Measurements from ENCODE around the gene BLOC1S4. TPM values are rescaled to one million over a fixed set of nuclear protein-coding genes. Genes with fewer than 3 reads are reported as not detected.

BLOC1S4 gene
- total RNA-seq, 1 donor from 2014 or later, result 15.5 TPM

- H3K27ac Mint-ChIP-seq (ENCODE audit: unreplicated experiment), result no peak overlapping the region
- H3K4me3 Mint-ChIP-seq (ENCODE audit: unreplicated experiment), result no peak overlapping the region
- TF ChIP-seq, protein P1, sequence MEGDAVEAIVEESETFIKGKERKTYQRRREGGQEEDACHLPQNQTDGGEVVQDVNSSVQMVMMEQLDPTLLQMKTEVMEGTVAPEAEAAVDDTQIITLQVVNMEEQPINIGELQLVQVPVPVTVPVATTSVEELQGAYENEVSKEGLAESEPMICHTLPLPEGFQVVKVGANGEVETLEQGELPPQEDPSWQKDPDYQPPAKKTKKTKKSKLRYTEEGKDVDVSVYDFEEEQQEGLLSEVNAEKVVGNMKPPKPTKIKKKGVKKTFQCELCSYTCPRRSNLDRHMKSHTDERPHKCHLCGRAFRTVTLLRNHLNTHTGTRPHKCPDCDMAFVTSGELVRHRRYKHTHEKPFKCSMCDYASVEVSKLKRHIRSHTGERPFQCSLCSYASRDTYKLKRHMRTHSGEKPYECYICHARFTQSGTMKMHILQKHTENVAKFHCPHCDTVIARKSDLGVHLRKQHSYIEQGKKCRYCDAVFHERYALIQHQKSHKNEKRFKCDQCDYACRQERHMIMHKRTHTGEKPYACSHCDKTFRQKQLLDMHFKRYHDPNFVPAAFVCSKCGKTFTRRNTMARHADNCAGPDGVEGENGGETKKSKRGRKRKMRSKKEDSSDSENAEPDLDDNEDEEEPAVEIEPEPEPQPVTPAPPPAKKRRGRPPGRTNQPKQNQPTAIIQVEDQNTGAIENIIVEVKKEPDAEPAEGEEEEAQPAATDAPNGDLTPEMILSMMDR (IDR thresholded peaks at IDR 0.05), result no peak
- H3K4me1 Mint-ChIP-seq (ENCODE audit: low read depth), result peaks cover 3% of the 10 kb centered on the region
- no peaks in the 10 kb centered on the region for H3K27me3 Mint-ChIP-seq (ENCODE audit: low read depth)
- H3K9me3 Mint-ChIP-seq (ENCODE audit: low read depth), result peaks cover 10% of the 10 kb centered on the region
- peak; percentile 65 for DNase-seq (ENCODE audit: low spot score)
- H3K36me3 Mint-ChIP-seq (ENCODE audit: low read depth), result no peaks in the 10 kb centered on the region
These were observed 24.4 kb downstream of the BLOC1S4 start for GRCh38 chr4:6740347-6740746.

- H3K27me3 Mint-ChIP-seq (ENCODE audit: low read depth), result no peaks in the 10 kb centered on the region
- peaks cover 11% of the 10 kb centered on the region for H3K4me1 Mint-ChIP-seq (ENCODE audit: low read depth)
- TF ChIP-seq, protein P1 (IDR thresholded peaks at IDR 0.05), result no peak
- no peaks in the 10 kb centered on the region for H3K36me3 Mint-ChIP-seq (ENCODE audit: low read depth)
- H3K27ac Mint-ChIP-seq (ENCODE audit: unreplicated experiment), result no peak overlapping the region
- no peak for DNase-seq (ENCODE audit: low spot score)
- peaks cover 10% of the 10 kb centered on the region for H3K9me3 Mint-ChIP-seq (ENCODE audit: low read depth)
- H3K4me3 Mint-ChIP-seq (ENCODE audit: unreplicated experiment), result no peak overlapping the region
These were observed 26.5 kb downstream of the BLOC1S4 start for GRCh38 chr4:6742507-6742906.

DNA sequence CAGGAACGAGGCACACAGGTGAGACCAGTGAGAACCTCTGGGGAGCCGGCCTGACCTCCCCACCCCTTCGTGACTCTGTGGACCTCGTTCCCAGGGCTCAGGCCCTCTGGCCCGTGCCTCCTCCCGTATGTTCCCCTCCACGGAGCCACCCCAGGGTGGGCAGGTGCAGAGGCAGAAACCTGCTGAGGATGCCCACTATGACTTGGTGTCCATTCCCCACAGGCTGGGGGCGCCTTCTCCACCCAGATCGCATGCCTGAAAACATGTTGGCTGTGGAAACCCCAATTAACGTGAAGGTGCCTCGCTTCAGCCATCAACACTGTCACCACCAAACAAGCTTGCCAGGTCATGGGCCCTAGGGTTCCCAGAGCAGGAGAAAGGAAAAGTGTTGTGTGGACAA, 27.0 kb downstream of the BLOC1S4 start:
- Mint-ChIP-seq H3K27me3 (ENCODE audit: low read depth) (no peaks in the 10 kb centered on the region), H3K4me3 (ENCODE audit: unreplicated experiment) (no peak overlapping the region), H3K27ac (ENCODE audit: unreplicated experiment) (no peak overlapping the region), H3K36me3 (ENCODE audit: low read depth) (no peaks in the 10 kb centered on the region), H3K9me3 (ENCODE audit: low read depth) (peaks cover 10% of the 10 kb centered on the region), H3K4me1 (ENCODE audit: low read depth) (peaks cover 16% of the 10 kb centered on the region)
- TF ChIP-seq, protein P1 (IDR thresholded peaks at IDR 0.05), result no peak
- DNase-seq (ENCODE audit: low spot score), result peak; percentile 63

- TF ChIP-seq, protein P1 (IDR thresholded peaks at IDR 0.05), result no peak
- Mint-ChIP-seq H3K36me3 (ENCODE audit: low read depth) (no peaks in the 10 kb centered on the region), H3K27ac (ENCODE audit: unreplicated experiment) (no peak overlapping the region), H3K27me3 (ENCODE audit: low read depth) (no peaks in the 10 kb centered on the region), H3K4me1 (ENCODE audit: low read depth) (peaks cover 30% of the 10 kb centered on the region), H3K4me3 (ENCODE audit: unreplicated experiment) (peak overlapping the region; percentile 6), H3K9me3 (ENCODE audit: low read depth) (no peaks in the 10 kb centered on the region)
- DNase-seq (ENCODE audit: low spot score), result no peak
These were observed 30.8 kb downstream of the BLOC1S4 start for GRCh38 chr4:6746721-6747293.

- Mint-ChIP-seq H3K4me1 (ENCODE audit: low read depth) (peaks cover 30% of the 10 kb centered on the region), H3K36me3 (ENCODE audit: low read depth) (no peaks in the 10 kb centered on the region), H3K4me3 (ENCODE audit: unreplicated experiment) (no peak overlapping the region), H3K27ac (ENCODE audit: unreplicated experiment) (no peak overlapping the region), H3K9me3 (ENCODE audit: low read depth) (no peaks in the 10 kb centered on the region), H3K27me3 (ENCODE audit: low read depth) (no peaks in the 10 kb centered on the region)
- TF ChIP-seq, protein P1 (IDR thresholded peaks at IDR 0.05), result no peak
- no peak for DNase-seq (ENCODE audit: low spot score)
These were observed 31.5 kb downstream of the BLOC1S4 start for GRCh38 chr4:6747294-6748051.

Data from chondrocyte (in vitro differentiated cells).